ENCODE data around the gene ARFGAP3. TPM values are rescaled to one million over a fixed set of nuclear protein-coding genes. Genes with fewer than 3 reads are reported as not detected.

ARFGAP3 gene
- total RNA-seq, 2 experiments from 2014 or later = 19.5 to 21.4 TPM

- peaks cover 32% of the 10 kb centered on the region for H3K36me3 ChIP-seq (ENCODE audit: insufficient read depth, low read length)
- no peaks in the 10 kb centered on the region for H3K9me3 ChIP-seq (ENCODE audit: control insufficient read depth in 1 of 2, insufficient read depth in 1 of 2, low read length in 2 of 2)
- no peak for TF ChIP-seq CTCF (IDR thresholded peaks at IDR 0.05)
- H3K4me1 Mint-ChIP-seq (ENCODE audit: low read depth) = peaks cover 44% of the 10 kb centered on the region
- POLR2A ChIA-PET = no interaction called here
- H3K27me3 Mint-ChIP-seq = no peaks in the 10 kb centered on the region
- DNase-seq (no peak), ATAC-seq (ENCODE audit: poor library complexity) (no peak)
- no peak overlapping the region for H3K4me3 Mint-ChIP-seq
- peaks cover 45% of the 10 kb centered on the region for H3K36me3 Mint-ChIP-seq (ENCODE audit: low read depth)
- H3K27ac Mint-ChIP-seq = no peak overlapping the region
- no peaks in the 10 kb centered on the region for H3K9me3 Mint-ChIP-seq
- intact Hi-C loops (cut with DNase I, micrococcal nuclease) = no loop called here
- H3K4me1 ChIP-seq (ENCODE audit: insufficient read depth, low read length) = peaks cover 50% of the 10 kb centered on the region
- no peaks in the 10 kb centered on the region for H3K27me3 ChIP-seq (ENCODE audit: control insufficient read depth in 1 of 2, insufficient read depth in 2 of 2, low read length in 2 of 2)
- H3K4me3 ChIP-seq (ENCODE audit: low read length) = no peak overlapping the region
- CTCF ChIA-PET = no interaction called here
- H3K27ac ChIP-seq (ENCODE audit: low read depth in 1 of 2, low read length in 2 of 2) = no peak overlapping the region
Observed at GRCh38 chr22:42892156-42892555, 35.1 kb upstream of the ARFGAP3 start.

DNA sequence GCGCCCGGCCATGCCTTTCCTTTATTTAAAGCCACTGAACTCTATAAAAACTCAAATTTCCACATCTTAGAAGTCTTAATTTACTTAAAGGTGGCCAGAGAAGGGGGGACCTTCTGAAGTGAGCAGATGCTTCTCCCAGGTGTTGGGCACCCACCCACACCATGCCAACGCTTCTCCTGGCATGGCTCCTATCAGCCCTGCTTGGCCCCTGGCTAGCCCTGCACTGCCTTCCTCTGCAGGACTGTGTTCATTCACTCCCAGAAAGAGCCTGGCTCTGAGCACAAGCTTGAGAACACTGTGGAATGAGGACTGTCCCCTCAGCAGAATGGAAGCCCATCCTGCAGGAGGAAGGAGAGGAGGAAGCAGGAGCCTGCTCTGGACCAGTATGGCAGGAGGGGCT is 34.6 kb upstream of the ARFGAP3 start:
- Histone ChIP-seq H3K4me1 (ENCODE audit: insufficient read depth, low read length) (peaks cover 50% of the 10 kb centered on the region), H3K36me3 (ENCODE audit: insufficient read depth, low read length) (peaks cover 36% of the 10 kb centered on the region), H3K4me3 (ENCODE audit: low read length) (no peak overlapping the region), H3K9me3 (ENCODE audit: control insufficient read depth in 1 of 2, insufficient read depth in 1 of 2, low read length in 2 of 2) (no peaks in the 10 kb centered on the region), H3K27ac (ENCODE audit: low read depth in 1 of 2, low read length in 2 of 2) (no peak overlapping the region), H3K27me3 (ENCODE audit: control insufficient read depth in 1 of 2, insufficient read depth in 2 of 2, low read length in 2 of 2) (no peaks in the 10 kb centered on the region)
- CTCF ChIA-PET = interaction anchor here (1.2 kb wide), 1 partner anchor 142 kb away, joined by 3 read pairs; no protein-coding TSS in a partner anchor
- Mint-ChIP-seq H3K4me1 (ENCODE audit: low read depth) (peaks cover 41% of the 10 kb centered on the region), H3K27me3 (no peaks in the 10 kb centered on the region), H3K9me3 (no peaks in the 10 kb centered on the region), H3K27ac (no peak overlapping the region), H3K4me3 (no peak overlapping the region), H3K36me3 (ENCODE audit: low read depth) (peaks cover 45% of the 10 kb centered on the region)
- DNase-seq = no peak
- POLR2A ChIA-PET = no interaction called here
- intact Hi-C loops (cut with DNase I, micrococcal nuclease) = no loop called here
- no peak for ATAC-seq (ENCODE audit: poor library complexity)
- no peak for TF ChIP-seq CTCF (IDR thresholded peaks at IDR 0.05)

GRCh38 chr22:42891008-42891407 is 33.9 kb upstream of the ARFGAP3 start:
- CTCF ChIA-PET = interaction anchor here (1.2 kb wide), 1 partner anchor 143 kb away, joined by 3 read pairs; no protein-coding TSS in a partner anchor
- no peak for TF ChIP-seq CTCF (IDR thresholded peaks at IDR 0.05)
- peaks cover 39% of the 10 kb centered on the region for H3K36me3 ChIP-seq (ENCODE audit: insufficient read depth, low read length)
- no peaks in the 10 kb centered on the region for H3K9me3 ChIP-seq (ENCODE audit: control insufficient read depth in 1 of 2, insufficient read depth in 1 of 2, low read length in 2 of 2)
- Mint-ChIP-seq H3K27ac (no peak overlapping the region), H3K36me3 (ENCODE audit: low read depth) (peaks cover 52% of the 10 kb centered on the region), H3K4me1 (ENCODE audit: low read depth) (peaks cover 35% of the 10 kb centered on the region), H3K4me3 (no peak overlapping the region), H3K27me3 (no peaks in the 10 kb centered on the region), H3K9me3 (no peaks in the 10 kb centered on the region)
- H3K27ac ChIP-seq (ENCODE audit: low read depth in 1 of 2, low read length in 2 of 2) = no peak overlapping the region
- H3K4me1 ChIP-seq (ENCODE audit: insufficient read depth, low read length) = peaks cover 47% of the 10 kb centered on the region
- DNase-seq (no peak), ATAC-seq (ENCODE audit: poor library complexity) (no peak)
- intact Hi-C loops (cut with DNase I, micrococcal nuclease) = no loop called here
- H3K27me3 ChIP-seq (ENCODE audit: control insufficient read depth in 1 of 2, insufficient read depth in 2 of 2, low read length in 2 of 2) = no peaks in the 10 kb centered on the region
- POLR2A ChIA-PET = no interaction called here
- no peak overlapping the region for H3K4me3 ChIP-seq (ENCODE audit: low read length)
